Astrocyte (in vitro differentiated cells and primary cell): ENCODE data around the gene TPH2.

ENCODE experiments used
- EZH2 ChIP-seq: IDR thresholded peaks from 2 replicates; pipeline ENCODE4 v1.6.1; 2012; ENCODE audit warnings: mild to moderate bottlenecking, low read length, inconsistent platforms; ENCODE audit not compliant: insufficient read depth
- TF ChIP-seq, protein P1 (sequence below): IDR thresholded peaks from 2 replicates; pipeline ENCODE4 v1.5.1; 2011; ENCODE audit warnings: low read depth, mild to moderate bottlenecking, inconsistent platforms, low read length, moderate library complexity; ENCODE audit not compliant: insufficient read depth

DNA sequence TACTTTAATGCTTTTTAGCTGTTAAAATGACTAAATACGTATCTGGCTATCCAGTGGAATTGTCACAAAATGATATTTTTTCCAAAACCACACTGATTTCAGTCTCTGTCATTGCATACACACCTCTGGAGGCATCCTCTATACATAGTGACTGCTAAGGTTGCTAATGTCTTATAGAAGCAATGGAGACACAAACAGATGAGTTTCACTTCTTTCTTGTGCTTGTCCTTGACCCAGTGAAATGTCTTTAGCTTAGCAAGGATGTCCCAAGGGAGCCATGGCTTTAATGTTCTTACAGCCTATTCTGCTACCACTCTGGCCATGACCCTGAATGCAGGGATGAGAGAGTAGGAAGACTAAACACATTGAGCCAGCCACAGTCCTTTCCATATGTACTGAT is 90.3 kb downstream of the TPH2 start:
- TF ChIP-seq, protein P1, sequence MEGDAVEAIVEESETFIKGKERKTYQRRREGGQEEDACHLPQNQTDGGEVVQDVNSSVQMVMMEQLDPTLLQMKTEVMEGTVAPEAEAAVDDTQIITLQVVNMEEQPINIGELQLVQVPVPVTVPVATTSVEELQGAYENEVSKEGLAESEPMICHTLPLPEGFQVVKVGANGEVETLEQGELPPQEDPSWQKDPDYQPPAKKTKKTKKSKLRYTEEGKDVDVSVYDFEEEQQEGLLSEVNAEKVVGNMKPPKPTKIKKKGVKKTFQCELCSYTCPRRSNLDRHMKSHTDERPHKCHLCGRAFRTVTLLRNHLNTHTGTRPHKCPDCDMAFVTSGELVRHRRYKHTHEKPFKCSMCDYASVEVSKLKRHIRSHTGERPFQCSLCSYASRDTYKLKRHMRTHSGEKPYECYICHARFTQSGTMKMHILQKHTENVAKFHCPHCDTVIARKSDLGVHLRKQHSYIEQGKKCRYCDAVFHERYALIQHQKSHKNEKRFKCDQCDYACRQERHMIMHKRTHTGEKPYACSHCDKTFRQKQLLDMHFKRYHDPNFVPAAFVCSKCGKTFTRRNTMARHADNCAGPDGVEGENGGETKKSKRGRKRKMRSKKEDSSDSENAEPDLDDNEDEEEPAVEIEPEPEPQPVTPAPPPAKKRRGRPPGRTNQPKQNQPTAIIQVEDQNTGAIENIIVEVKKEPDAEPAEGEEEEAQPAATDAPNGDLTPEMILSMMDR, result no peak
- TF ChIP-seq EZH2, result no peak
